GM21723 (cell line): ENCODE measurements around the gene SCG2.

Experiments used
- ATAC-seq: cut with Tn5 transposase; IDR thresholded peaks from one replicate; pipeline ENCODE4 v1.9.1; 2021; ENCODE audit warnings: mild to moderate bottlenecking, moderate library complexity; ENCODE audit not compliant: unreplicated experiment

SCG2 gene

GRCh38 chr2:223578846-223579245 is 23.3 kb downstream of the SCG2 start:
- no peak for ATAC-seq

- ATAC-seq, result no peak
These were observed 25.3 kb downstream of the SCG2 start for GRCh38 chr2:223576873-223577272.

GRCh38 chr2:223570784-223571183 is 31.4 kb downstream of the SCG2 start:
- ATAC-seq, result no peak

DNA sequence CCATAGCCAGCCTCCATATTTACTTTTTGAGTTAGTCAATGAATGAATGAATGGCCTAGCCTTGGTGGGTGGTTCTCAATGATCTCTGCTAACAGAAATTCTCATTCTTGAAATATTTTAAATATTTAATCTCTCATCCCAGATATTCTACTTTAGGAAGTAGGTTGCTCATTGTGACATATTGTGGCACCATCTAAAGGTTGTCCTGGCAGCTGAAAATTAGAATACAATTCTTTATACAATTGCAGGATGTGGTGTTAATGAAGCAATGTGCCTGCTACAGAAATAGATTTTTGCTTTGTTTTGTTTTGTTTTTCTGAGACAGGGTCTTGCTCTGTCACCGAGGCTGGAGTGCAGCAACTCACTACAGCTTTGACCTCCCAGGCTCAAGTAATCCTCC is 35.8 kb downstream of the SCG2 start:
- no peak for ATAC-seq

GRCh38 chr2:223563462-223563861 is 38.7 kb downstream of the SCG2 start:
- no peak for ATAC-seq

DNA sequence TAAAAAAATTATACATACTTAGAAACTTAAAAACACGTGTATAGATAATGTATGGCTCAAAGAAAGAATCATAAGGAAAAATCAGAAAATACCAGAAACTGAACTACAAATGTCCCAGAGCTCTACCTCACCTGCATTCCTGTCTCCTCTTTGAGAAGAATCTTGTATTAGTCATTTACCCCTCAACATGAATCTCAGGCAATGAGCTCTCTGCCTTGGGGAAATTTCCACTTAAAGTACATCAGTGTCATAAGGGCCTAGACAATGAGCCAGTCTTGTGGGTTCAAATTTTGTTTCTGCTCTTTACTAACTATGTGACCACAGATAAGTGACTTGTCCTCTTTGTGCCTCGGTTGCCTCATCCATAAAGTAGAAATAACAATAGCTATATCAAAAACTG is 40.1 kb downstream of the SCG2 start:
- ATAC-seq, result no peak

- ATAC-seq, result no peak
These were observed 41.3 kb downstream of the SCG2 start for GRCh38 chr2:223560749-223561435.

- no peak for ATAC-seq
These were observed 43.2 kb downstream of the SCG2 start for GRCh38 chr2:223558970-223559369.

DNA sequence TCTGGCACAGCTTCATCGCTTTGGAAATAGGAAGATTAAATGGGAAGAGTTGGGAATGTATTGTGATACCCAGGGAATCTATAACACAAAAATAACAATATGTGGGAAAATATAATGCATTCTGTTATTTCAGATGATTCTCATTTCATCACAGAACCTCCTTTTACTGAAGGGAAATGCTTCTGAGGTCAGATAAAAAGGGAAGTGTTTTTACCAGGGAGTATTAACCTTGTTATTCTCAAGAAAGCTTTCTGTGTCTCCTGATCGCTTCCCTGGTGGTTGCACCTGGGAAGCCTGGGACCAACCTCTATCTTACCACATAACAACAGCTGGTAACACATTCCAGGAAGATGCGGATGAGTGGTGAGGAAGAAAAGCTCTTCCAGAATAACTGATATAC is 47.2 kb downstream of the SCG2 start:
- no peak for ATAC-seq

DNA sequence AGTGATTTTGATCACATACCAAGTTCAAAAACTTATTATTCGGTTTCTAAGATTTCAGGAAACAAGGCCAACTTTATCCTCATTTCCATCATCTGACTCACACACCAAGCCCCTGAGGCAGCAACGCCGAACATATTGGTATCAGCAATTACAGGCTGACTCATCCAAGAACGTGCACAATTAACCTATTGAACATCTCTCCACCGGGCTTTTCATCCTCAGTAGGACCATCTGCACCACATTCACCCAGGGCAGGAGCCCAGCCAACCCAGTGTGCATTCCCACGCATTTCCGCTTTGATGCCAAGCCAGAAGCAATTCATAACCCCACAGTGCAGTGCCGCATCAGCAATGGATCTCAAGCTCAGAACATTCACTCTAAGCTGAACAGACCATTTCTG is 52.9 kb downstream of the SCG2 start:
- ATAC-seq, result no peak

- ATAC-seq, result no peak
These were observed 54.0 kb downstream of the SCG2 start for GRCh38 chr2:223548194-223548593.
